ENCODE data around the gene FOXP1. TPM values are rescaled to one million over a fixed set of nuclear protein-coding genes. Genes with fewer than 3 reads are reported as not detected.

Gene FOXP1
- polyA plus RNA-seq, 1 donor (not counting 4 experiments of a cell fraction or from before 2014, with no cell fraction given), result 14.6 TPM

GRCh38 chr3:71392251-71392650 lies 191.3 kb downstream of the FOXP1 start:
- H3K9me1 ChIP-seq (ENCODE audit: control insufficient read depth, extremely low read depth, insufficient read depth, low read length), result no peaks in the 10 kb centered on the region
- no peak for FAIRE-seq
- dilution Hi-C loops (cut with MboI; ENCODE audit: extremely low pct_ligation_motif_present, low sequenced_read_pairs), result no loop called here

GRCh38 chr3:71391361-71391760 lies 192.2 kb downstream of the FOXP1 start:
- Histone ChIP-seq H4K20me1 (ENCODE audit: control insufficient read depth, extremely low read depth, insufficient read depth, low read length) (no peaks in the 10 kb centered on the region), H3K4me2 (ENCODE audit: control insufficient read depth, extremely low read depth, insufficient read depth, low read depth, low read length) (no peak overlapping the region), H3K9ac (ENCODE audit: control insufficient read depth, extremely low read depth, insufficient read depth, low read length) (no peak overlapping the region), H3K4me3 (ENCODE audit: control insufficient read depth in 2 of 3, extremely low read depth in 1 of 3, insufficient read depth in 2 of 3, low read depth in 1 of 3, low read length in 3 of 3) (no peak overlapping the region), H3K4me1 (ENCODE audit: control insufficient read depth, extremely low read depth, insufficient read depth, low read length) (peaks cover 6% of the 10 kb centered on the region), H3K27me3 (ENCODE audit: control insufficient read depth, extremely low read depth, insufficient read depth, low read length) (no peaks in the 10 kb centered on the region), H3K79me2 (ENCODE audit: control insufficient read depth, insufficient read depth, low read length) (no peaks in the 10 kb centered on the region), H3K27ac (ENCODE audit: control insufficient read depth, insufficient read depth, low read length) (no peak overlapping the region), H2AFZ (ENCODE audit: control insufficient read depth, low read length) (no peak overlapping the region), H3K36me3 (ENCODE audit: control insufficient read depth in 2 of 2, extremely low read depth in 1 of 2, insufficient read depth in 2 of 2, low read length in 2 of 2) (no peaks in the 10 kb centered on the region), H3K9me1 (ENCODE audit: control insufficient read depth, extremely low read depth, insufficient read depth, low read length) (no peaks in the 10 kb centered on the region), H3K9me3 (ENCODE audit: control insufficient read depth, low read depth, low read length) (no peaks in the 10 kb centered on the region)
- TF ChIP-seq CTCF (optimal IDR thresholded peaks at IDR 0.05 in 1 of 3, IDR thresholded peaks at IDR 0.05 in 1 of 3, conservative IDR thresholded peaks at IDR 0.05 in 1 of 3; ENCODE audit: extremely low read depth in 1 of 3, insufficient read depth in 2 of 3, low read length in 3 of 3) (no peak), EZH2 (IDR thresholded peaks at IDR 0.05; ENCODE audit: low read length) (no peak)
- FAIRE-seq, result no peak
- no peak for DNase-seq (ENCODE audit: low read depth, low spot score)
- dilution Hi-C loops (cut with MboI; ENCODE audit: extremely low pct_ligation_motif_present, low sequenced_read_pairs), result no loop called here

More at GRCh38 chr3:71392251-71392650, 191.3 kb downstream of the FOXP1 start:
- no peaks in the 10 kb centered on the region for H3K27me3 ChIP-seq (ENCODE audit: control insufficient read depth, extremely low read depth, insufficient read depth, low read length)
- H3K36me3 ChIP-seq (ENCODE audit: control insufficient read depth in 2 of 2, extremely low read depth in 1 of 2, insufficient read depth in 2 of 2, low read length in 2 of 2), result no peaks in the 10 kb centered on the region
- H2AFZ ChIP-seq (ENCODE audit: control insufficient read depth, low read length), result no peak overlapping the region
- H3K4me3 ChIP-seq (ENCODE audit: control insufficient read depth in 2 of 3, extremely low read depth in 1 of 3, insufficient read depth in 2 of 3, low read depth in 1 of 3, low read length in 3 of 3), result no peak overlapping the region
- no peak overlapping the region for H3K9ac ChIP-seq (ENCODE audit: control insufficient read depth, extremely low read depth, insufficient read depth, low read length)
- no peak overlapping the region for H3K4me2 ChIP-seq (ENCODE audit: control insufficient read depth, extremely low read depth, insufficient read depth, low read depth, low read length)
- H3K4me1 ChIP-seq (ENCODE audit: control insufficient read depth, extremely low read depth, insufficient read depth, low read length), result peaks cover 8% of the 10 kb centered on the region
- H3K27ac ChIP-seq (ENCODE audit: control insufficient read depth, insufficient read depth, low read length), result no peak overlapping the region
- no peaks in the 10 kb centered on the region for H4K20me1 ChIP-seq (ENCODE audit: control insufficient read depth, extremely low read depth, insufficient read depth, low read length)
- no peaks in the 10 kb centered on the region for H3K79me2 ChIP-seq (ENCODE audit: control insufficient read depth, insufficient read depth, low read length)
- TF ChIP-seq EZH2 (IDR thresholded peaks at IDR 0.05; ENCODE audit: low read length) (no peak), CTCF (optimal IDR thresholded peaks at IDR 0.05 in 1 of 3, IDR thresholded peaks at IDR 0.05 in 1 of 3, conservative IDR thresholded peaks at IDR 0.05 in 1 of 3; ENCODE audit: extremely low read depth in 1 of 3, insufficient read depth in 2 of 3, low read length in 3 of 3) (no peak)
- DNase-seq (ENCODE audit: low read depth, low spot score), result no peak
- H3K9me3 ChIP-seq (ENCODE audit: control insufficient read depth, low read depth, low read length), result no peaks in the 10 kb centered on the region

Measured in keratinocyte (primary cell).